HCEC 1CT (cell line): Measurements from ENCODE around the gene AGAP1.

Experiments used
- DNase-seq: peaks from one replicate; pipeline ENCODE4 v3.0.0-alpha.2; 2017

The AGAP1 gene

GRCh38 chr2:235983016-235983415, 489.2 kb downstream of the AGAP1 start:
- DNase-seq = no peak

- DNase-seq = no peak
These were observed 490.7 kb downstream of the AGAP1 start for GRCh38 chr2:235984552-235984951.

- no peak for DNase-seq
These were observed 492.5 kb downstream of the AGAP1 start for GRCh38 chr2:235986361-235986760.

GRCh38 chr2:235988271-235989015, 494.6 kb downstream of the AGAP1 start:
- DNase-seq = no peak

DNA sequence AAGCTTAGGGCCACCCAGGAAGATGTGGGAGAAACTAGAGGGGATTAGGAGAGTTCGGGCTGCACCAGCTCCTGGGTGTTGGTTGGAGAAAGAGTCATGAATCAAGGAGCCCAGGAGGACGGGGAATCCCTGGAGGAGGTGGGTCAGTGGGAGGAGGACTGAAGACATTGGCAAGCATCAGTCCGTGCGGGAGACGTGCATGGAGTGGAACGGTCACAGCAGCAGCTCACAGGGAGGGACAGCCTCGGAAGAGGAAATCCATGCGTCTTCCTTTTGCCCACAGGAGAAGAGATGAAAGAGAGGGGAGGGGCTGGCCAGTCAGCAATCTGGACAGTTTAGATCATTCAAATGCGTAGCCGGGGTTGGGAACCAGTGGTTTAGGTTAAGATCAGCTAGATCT, 495.7 kb downstream of the AGAP1 start:
- no peak for DNase-seq

GRCh38 chr2:235990344-235990743, 496.5 kb downstream of the AGAP1 start:
- DNase-seq = no peak

GRCh38 chr2:235992024-235992423, 498.2 kb downstream of the AGAP1 start:
- DNase-seq = no peak

DNA sequence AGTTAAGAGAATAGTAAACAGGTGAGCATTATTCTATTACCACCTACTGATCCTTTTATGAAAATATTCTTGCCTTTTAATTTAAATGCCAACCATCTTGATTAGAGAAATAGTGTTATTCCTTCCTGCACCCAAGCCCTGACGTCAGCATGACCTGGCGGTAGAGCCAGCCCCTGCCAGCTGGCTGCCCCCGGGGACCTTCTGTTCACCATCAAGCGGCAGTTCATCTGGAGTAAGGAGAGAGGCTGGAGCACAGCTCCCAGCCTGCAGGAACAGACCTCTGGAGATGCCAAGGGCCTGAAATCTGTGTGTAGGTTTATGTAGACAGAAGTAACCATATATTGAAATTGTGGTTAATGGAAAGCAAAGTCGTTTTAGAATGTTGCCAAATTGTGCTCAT, 502.6 kb downstream of the AGAP1 start:
- no peak for DNase-seq

DNA sequence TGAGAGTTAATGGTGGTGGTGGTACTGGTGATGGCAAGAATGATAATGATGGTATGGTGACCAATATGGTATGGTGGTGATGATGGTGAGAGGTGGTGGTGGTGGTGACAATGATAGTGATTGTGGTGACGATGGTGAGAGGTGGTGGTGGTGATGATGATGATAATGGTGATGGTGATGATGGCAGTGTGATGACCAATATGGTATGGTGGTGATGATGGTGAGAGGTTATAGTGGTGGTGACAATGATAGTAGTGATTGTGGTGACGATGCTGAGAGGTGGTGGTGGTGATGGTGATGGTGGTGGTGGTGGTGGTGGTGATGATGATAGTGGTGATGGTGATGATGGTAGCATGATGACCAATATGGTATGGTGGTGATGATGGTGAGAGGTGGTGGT, 505.2 kb downstream of the AGAP1 start:
- no peak for DNase-seq

- DNase-seq = no peak
These were observed 507.5 kb downstream of the AGAP1 start for GRCh38 chr2:236001166-236001828.

GRCh38 chr2:236001854-236002253, 508.0 kb downstream of the AGAP1 start:
- DNase-seq = no peak

- DNase-seq = no peak
These were observed 514.2 kb downstream of the AGAP1 start for GRCh38 chr2:236008006-236008405.

- no peak for DNase-seq
These were observed 515.0 kb downstream of the AGAP1 start for GRCh38 chr2:236008857-236009256.

DNA sequence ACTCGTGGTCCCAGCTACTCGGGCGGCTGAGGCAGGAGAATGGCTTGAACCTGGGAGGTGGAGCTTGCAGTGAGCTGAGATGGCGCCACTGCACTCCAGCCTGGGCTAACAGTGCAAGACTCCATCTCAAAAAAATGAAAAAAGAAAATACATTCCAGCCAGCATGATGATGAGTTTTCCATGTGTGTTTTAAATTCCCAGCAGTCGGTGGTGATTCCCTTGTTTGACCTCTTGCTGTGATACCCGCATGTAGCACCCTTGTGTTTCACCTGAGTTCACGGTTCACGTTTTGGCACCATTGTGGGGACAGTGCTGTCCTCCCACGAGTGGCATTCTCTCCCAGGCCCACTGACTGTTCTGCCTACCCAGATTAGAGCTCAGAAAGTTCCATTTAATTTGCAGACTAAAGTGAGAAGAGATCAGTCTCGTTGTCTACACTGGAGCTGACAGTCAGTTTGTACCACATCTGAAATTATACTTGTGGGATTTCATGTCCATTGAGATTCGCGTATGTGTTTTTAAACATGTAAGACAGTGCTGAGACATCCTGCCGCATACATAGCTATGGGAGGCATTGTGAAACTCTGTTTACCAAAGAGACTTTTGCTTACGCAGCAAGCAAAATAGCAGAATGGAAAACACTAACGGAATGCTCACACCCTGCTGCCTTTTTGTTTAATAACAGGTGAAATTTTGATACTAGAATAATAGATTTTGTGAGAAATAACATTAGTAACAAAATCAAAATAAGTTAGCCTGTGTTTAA, 517.3 kb downstream of the AGAP1 start:
- DNase-seq = no peak

DNA sequence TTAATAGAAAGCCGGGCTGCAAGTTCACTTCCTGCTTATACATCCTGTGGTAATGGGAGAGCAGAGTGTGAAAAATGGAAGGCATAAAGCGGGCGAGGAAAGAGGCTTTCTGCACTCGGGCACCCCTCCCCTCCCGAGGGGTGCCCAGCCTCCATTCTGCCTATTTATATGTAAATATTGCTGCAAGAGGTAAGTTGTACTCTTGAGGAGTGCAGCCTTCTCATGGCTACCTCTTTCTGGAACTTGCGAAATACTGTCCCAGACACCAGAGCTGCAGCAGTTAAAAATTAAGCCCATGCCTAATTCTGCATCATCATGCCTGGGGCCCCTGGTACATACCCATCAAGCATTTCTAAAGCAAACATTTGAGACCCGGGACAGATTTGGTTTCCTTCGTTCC, 518.3 kb downstream of the AGAP1 start:
- DNase-seq = no peak

GRCh38 chr2:236014408-236015131, 520.7 kb downstream of the AGAP1 start:
- no peak for DNase-seq

DNA sequence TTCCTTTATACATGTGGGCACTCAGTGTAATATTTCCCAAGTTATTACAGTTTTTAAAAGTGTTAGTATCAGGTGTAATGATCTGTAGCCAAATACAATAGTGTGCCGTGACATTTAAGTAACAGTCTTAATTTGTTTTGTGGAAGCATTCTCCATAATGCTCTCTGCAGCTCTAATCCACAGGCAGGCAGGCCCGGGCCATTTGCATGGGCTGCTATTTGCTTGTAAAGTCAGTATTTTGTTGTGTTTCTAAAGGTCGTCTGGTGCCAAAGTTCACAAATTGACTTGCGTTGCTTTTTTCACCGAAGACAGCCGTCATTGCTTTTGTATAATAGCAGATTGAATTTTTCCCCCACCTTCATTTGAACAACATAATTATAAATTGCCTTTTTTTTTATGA, 521.3 kb downstream of the AGAP1 start:
- no peak for DNase-seq

- DNase-seq = no peak
These were observed 522.7 kb downstream of the AGAP1 start for GRCh38 chr2:236016496-236016895.

GRCh38 chr2:236017446-236017845, 523.6 kb downstream of the AGAP1 start:
- DNase-seq = no peak

GRCh38 chr2:236019434-236019833, 525.6 kb downstream of the AGAP1 start:
- no peak for DNase-seq

- no peak for DNase-seq
These were observed 527.7 kb downstream of the AGAP1 start for GRCh38 chr2:236021499-236022057.

- DNase-seq = no peak
These were observed 528.3 kb downstream of the AGAP1 start for GRCh38 chr2:236022128-236022527.

DNA sequence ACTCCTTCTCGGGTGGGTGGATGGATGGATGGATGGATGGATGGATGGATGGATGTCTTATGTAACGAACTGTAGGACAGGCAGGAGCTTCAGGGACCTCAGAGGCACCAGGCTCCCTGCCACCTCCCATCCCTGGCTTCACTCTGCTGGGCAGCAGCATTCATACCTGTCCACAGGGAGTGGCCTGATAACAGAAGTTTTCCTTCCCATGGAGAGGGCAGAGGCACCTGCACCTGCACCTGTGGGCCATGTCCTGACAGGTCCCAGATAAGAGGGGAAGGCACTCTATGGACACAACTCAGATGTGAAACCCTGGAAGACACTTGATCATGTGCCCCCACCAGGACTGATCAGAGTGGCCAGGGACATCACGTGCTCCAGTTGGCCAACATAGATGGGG, 532.0 kb downstream of the AGAP1 start:
- DNase-seq = no peak
